IPS-18a (cell line): ENCODE results near the gene CDSN.

ENCODE experiments used
- H3K27ac ChIP-seq: one replicate; pipeline ENCODE4 v1.5.1; 2013; ENCODE audit warnings: low read length
- H3K27me3 ChIP-seq: one replicate; pipeline ENCODE4 v1.6.1; 2013; ENCODE audit warnings: mild to moderate bottlenecking, low read length; ENCODE audit not compliant: control insufficient read depth, insufficient read depth
- H3K36me3 ChIP-seq: one replicate; pipeline ENCODE4 v1.6.1; 2013; ENCODE audit warnings: low read depth, low read length; ENCODE audit not compliant: control insufficient read depth
- H3K4me1 ChIP-seq: one replicate; pipeline ENCODE4 v1.6.1; 2013; ENCODE audit warnings: low read depth, low read length; ENCODE audit not compliant: control insufficient read depth
- H3K4me3 ChIP-seq: one replicate; pipeline ENCODE4 v1.5.1; 2013; ENCODE audit warnings: low read length
- H3K9ac ChIP-seq: one replicate; pipeline ENCODE4 v1.6.1; 2013; ENCODE audit warnings: mild to moderate bottlenecking, low read length, moderate library complexity
- H3K9me3 ChIP-seq: one replicate; pipeline ENCODE4 v1.6.1; 2013; ENCODE audit warnings: low read depth, low read length; ENCODE audit not compliant: control insufficient read depth

CDSN gene

GRCh38 chr6:31112478-31112877, 7.8 kb downstream of the CDSN start, which contains the start of gene C6orf15:
Gene C6orf15 (minus strand): TSS chr6:31112575. CDS start chr6:31112555, 20 bp downstream.
- Histone ChIP-seq H3K27ac (no peak within 1 kb of the TSS), H3K9ac (no peak within 1 kb of the TSS), H3K4me1 (peaks cover 16% of the 10 kb centered on the region), H3K27me3 (peaks cover 15% of the 10 kb centered on the region), H3K36me3 (no peaks in the 10 kb centered on the region), H3K9me3 (no peaks in the 10 kb centered on the region), H3K4me3 (no peak within 1 kb of the TSS)

- Histone ChIP-seq H3K27me3 (peaks cover 15% of the 10 kb centered on the region), H3K9ac (no peak overlapping the region), H3K4me1 (peaks cover 16% of the 10 kb centered on the region), H3K4me3 (no peak overlapping the region), H3K27ac (no peak overlapping the region), H3K9me3 (no peaks in the 10 kb centered on the region), H3K36me3 (no peaks in the 10 kb centered on the region)
These were observed 8.5 kb downstream of the CDSN start for GRCh38 chr6:31111712-31112111.

- Histone ChIP-seq H3K9me3 (no peaks in the 10 kb centered on the region), H3K27me3 (peaks cover 15% of the 10 kb centered on the region), H3K4me1 (peaks cover 16% of the 10 kb centered on the region), H3K4me3 (no peak overlapping the region), H3K36me3 (no peaks in the 10 kb centered on the region), H3K9ac (no peak overlapping the region), H3K27ac (no peak overlapping the region)
These were observed 9.2 kb downstream of the CDSN start for GRCh38 chr6:31110825-31111582.

- H3K9ac ChIP-seq = no peak overlapping the region
- H3K9me3 ChIP-seq = no peaks in the 10 kb centered on the region
These were observed 13.2 kb downstream of the CDSN start for GRCh38 chr6:31107052-31107451.

GRCh38 chr6:31103136-31103535, 17.1 kb downstream of the CDSN start:
- no peaks in the 10 kb centered on the region for H3K36me3 ChIP-seq
- no peaks in the 10 kb centered on the region for H3K4me1 ChIP-seq
- no peak overlapping the region for H3K27ac ChIP-seq
- H3K9me3 ChIP-seq = no peaks in the 10 kb centered on the region
- no peak overlapping the region for H3K4me3 ChIP-seq
- H3K27me3 ChIP-seq = no peaks in the 10 kb centered on the region
- no peak overlapping the region for H3K9ac ChIP-seq

More at GRCh38 chr6:31107052-31107451, 13.2 kb downstream of the CDSN start:
- H3K36me3 ChIP-seq = no peaks in the 10 kb centered on the region
- H3K27ac ChIP-seq = no peak overlapping the region
- peaks cover 11% of the 10 kb centered on the region for H3K27me3 ChIP-seq
- no peak overlapping the region for H3K4me3 ChIP-seq
- H3K4me1 ChIP-seq = peaks cover 9% of the 10 kb centered on the region

GRCh38 chr6:31098449-31098938, 21.8 kb downstream of the CDSN start:
- Histone ChIP-seq H3K9me3 (no peaks in the 10 kb centered on the region), H3K4me3 (no peak overlapping the region), H3K4me1 (no peaks in the 10 kb centered on the region), H3K36me3 (no peaks in the 10 kb centered on the region), H3K9ac (no peak overlapping the region), H3K27me3 (no peaks in the 10 kb centered on the region), H3K27ac (no peak overlapping the region)

GRCh38 chr6:31096656-31097055, 23.6 kb downstream of the CDSN start:
- H3K4me1 ChIP-seq = no peaks in the 10 kb centered on the region
- no peak overlapping the region for H3K9ac ChIP-seq
- no peak overlapping the region for H3K4me3 ChIP-seq
- no peak overlapping the region for H3K27ac ChIP-seq
- H3K27me3 ChIP-seq = no peaks in the 10 kb centered on the region
- H3K36me3 ChIP-seq = no peaks in the 10 kb centered on the region
- no peaks in the 10 kb centered on the region for H3K9me3 ChIP-seq

- no peaks in the 10 kb centered on the region for H3K36me3 ChIP-seq
- H3K9me3 ChIP-seq = no peaks in the 10 kb centered on the region
- no peaks in the 10 kb centered on the region for H3K27me3 ChIP-seq
- H3K4me3 ChIP-seq = no peak overlapping the region
- H3K27ac ChIP-seq = no peak overlapping the region
- H3K4me1 ChIP-seq = no peaks in the 10 kb centered on the region
- H3K9ac ChIP-seq = no peak overlapping the region
These were observed 24.0 kb downstream of the CDSN start for GRCh38 chr6:31096215-31096614.

- Histone ChIP-seq H3K36me3 (no peaks in the 10 kb centered on the region), H3K9me3 (no peaks in the 10 kb centered on the region), H3K27ac (no peak overlapping the region), H3K4me1 (no peaks in the 10 kb centered on the region), H3K9ac (no peak overlapping the region), H3K4me3 (no peak overlapping the region), H3K27me3 (no peaks in the 10 kb centered on the region)
These were observed 25.8 kb downstream of the CDSN start for GRCh38 chr6:31094389-31094881.

- no peaks in the 10 kb centered on the region for H3K9me3 ChIP-seq
- H3K27me3 ChIP-seq = no peaks in the 10 kb centered on the region
- H3K36me3 ChIP-seq = no peaks in the 10 kb centered on the region
- H3K4me3 ChIP-seq = no peak overlapping the region
- H3K4me1 ChIP-seq = no peaks in the 10 kb centered on the region
- H3K27ac ChIP-seq = no peak overlapping the region
- no peak overlapping the region for H3K9ac ChIP-seq
These were observed 27.3 kb downstream of the CDSN start for GRCh38 chr6:31092769-31093505.

- Histone ChIP-seq H3K27me3 (no peaks in the 10 kb centered on the region), H3K27ac (no peak overlapping the region), H3K4me3 (no peak overlapping the region), H3K36me3 (no peaks in the 10 kb centered on the region), H3K4me1 (no peaks in the 10 kb centered on the region), H3K9ac (no peak overlapping the region), H3K9me3 (no peaks in the 10 kb centered on the region)
These were observed 28.0 kb downstream of the CDSN start for GRCh38 chr6:31092238-31092637.
